GM12891 (cell line): ENCODE measurements around the gene XPOT. TPM values are rescaled to one million over a fixed set of nuclear protein-coding genes. Genes with fewer than 3 reads are reported as not detected.
"Not testable (repeated sequence)": the region's sequence is repeated elsewhere in the genome, so short reads cannot be mapped to it uniquely, and the experiment has no call there.

Source experiments
- DNase-seq: peaks from one replicate; pipeline ENCODE4 v3.0.0; 2011; ENCODE audit warnings: low spot score; ENCODE audit not compliant: insufficient read length
- FAIRE-seq: peaks from 2 replicates; lab custom pipeline; 2011; peaks lifted over from hg19 to GRCh38; lab: Jason Lieb, UNC
- PAX5 ChIP-seq: IDR thresholded peaks from 2 replicates; pipeline ENCODE4 v1.6.1; 2011; ENCODE audit warnings: low read length, moderate library complexity, mild to moderate bottlenecking; ENCODE audit not compliant: insufficient read depth, severe bottlenecking
- POLR2A ChIP-seq: IDR thresholded peaks from 2 replicates; pipeline ENCODE4 v1.6.1; 2011; ENCODE audit warnings: low read depth, low read length, control low read depth
- POLR2AphosphoS5 ChIP-seq: IDR thresholded peaks from 2 replicates; pipeline ENCODE4 v1.6.1; 2011; ENCODE audit warnings: low read depth, low read length, control low read depth
- POU2F2 ChIP-seq: IDR thresholded peaks from 2 replicates; pipeline ENCODE4 v1.6.1; 2011; ENCODE audit warnings: low read depth, mild to moderate bottlenecking, control low read depth, low read length, moderate library complexity
- SPI1 ChIP-seq: IDR thresholded peaks from 2 replicates; pipeline ENCODE4 v1.6.1; 2011; ENCODE audit warnings: low read depth, low read length, control low read depth
- TAF1 ChIP-seq: IDR thresholded peaks from 2 replicates; pipeline ENCODE4 v1.6.1; 2011; ENCODE audit warnings: low read depth, low read length, control low read depth
- polyA plus RNA-seq: library from polyadenylated mRNA; unstranded; fragments of >200 nt; gene quantifications from one replicate; pipeline ENCODE4 v1.2.1, GENCODE V29; 2012; ENCODE audit warnings: low read depth, missing spikeins, inconsistent platforms; ENCODE audit not compliant: missing spikeins

XPOT gene
- 24.6 TPM for polyA plus RNA-seq

- peak; percentile 87 for DNase-seq
- TF ChIP-seq PAX5: peak; percentile 71
- TF ChIP-seq POLR2A: peak; percentile 95
- peak; percentile 94 for TF ChIP-seq POLR2AphosphoS5
- TF ChIP-seq POU2F2: peak; percentile 63
- peak; percentile 83 for TF ChIP-seq TAF1
- no peak for TF ChIP-seq SPI1
- peak; percentile 89 for FAIRE-seq
These were observed at the start of gene XPOT for GRCh38 chr12:64403707-64404469. XPOT (plus strand) TSS chr12:64404392; CDS start chr12:64410036, 5,644 bp downstream.

- not testable (repeated sequence) for FAIRE-seq, DNase-seq
These were observed 48.0 kb upstream of the XPOT start for GRCh38 chr12:64356209-64356608.

- not testable (repeated sequence) for FAIRE-seq, DNase-seq
These were observed 43.0 kb upstream of the XPOT start for GRCh38 chr12:64361173-64361572.

- FAIRE-seq (no peak), DNase-seq (no peak)
- no peak for TF ChIP-seq TAF1
- no peak for TF ChIP-seq POLR2A
- TF ChIP-seq SPI1: no peak
- no peak for TF ChIP-seq PAX5
- TF ChIP-seq POU2F2: no peak
- no peak for TF ChIP-seq POLR2AphosphoS5
These were observed 41.4 kb upstream of the XPOT start for GRCh38 chr12:64362721-64363305.

GRCh38 chr12:64383675-64384074, 20.5 kb upstream of the XPOT start:
- no peak for FAIRE-seq
- TF ChIP-seq POLR2AphosphoS5: no peak
- no peak for TF ChIP-seq POLR2A
- TF ChIP-seq PAX5: no peak
- TF ChIP-seq POU2F2: no peak
- TF ChIP-seq TAF1: no peak
- no peak for TF ChIP-seq SPI1
- DNase-seq: no peak

GRCh38 chr12:64385019-64385418, 19.2 kb upstream of the XPOT start:
- TF ChIP-seq POLR2A (no peak), TAF1 (no peak), POLR2AphosphoS5 (no peak), POU2F2 (no peak), SPI1 (no peak), PAX5 (no peak)
- no peak for FAIRE-seq
- DNase-seq: no peak

GRCh38 chr12:64385468-64385867, 18.7 kb upstream of the XPOT start:
- DNase-seq: no peak
- no peak for TF ChIP-seq PAX5
- no peak for TF ChIP-seq POU2F2
- TF ChIP-seq POLR2AphosphoS5: no peak
- TF ChIP-seq TAF1: no peak
- TF ChIP-seq POLR2A: no peak
- no peak for TF ChIP-seq SPI1
- FAIRE-seq: no peak

- TF ChIP-seq TAF1: no peak
- no peak for TF ChIP-seq PAX5
- no peak for TF ChIP-seq POU2F2
- no peak for TF ChIP-seq POLR2AphosphoS5
- TF ChIP-seq POLR2A: no peak
- no peak for TF ChIP-seq SPI1
- FAIRE-seq (no peak), DNase-seq (no peak)
These were observed 16.9 kb upstream of the XPOT start for GRCh38 chr12:64387197-64387816.

GRCh38 chr12:64389154-64389553, 15.0 kb upstream of the XPOT start:
- DNase-seq (no peak), FAIRE-seq (no peak)
- TF ChIP-seq TAF1 (no peak), PAX5 (no peak), POLR2A (no peak), POU2F2 (no peak), SPI1 (no peak), POLR2AphosphoS5 (no peak)
